Caco-2 (cell line): ENCODE results near the gene PPP4R2. TPM values are rescaled to one million over a fixed set of nuclear protein-coding genes. Genes with fewer than 3 reads are reported as not detected.

Experiments used
- BruUV-seq: library from RNA; stranded (reverse); fragments of 400-500 nt; replicated peaks from 2 replicates; lab custom pipeline; 2021; lab: Mats Ljungman, UMichigan
- CTCF ChIA-PET: fragments of 300-600 bp; sonication (Branson Sonifier 250); formaldehyde crosslinking; loops from one replicate; lab custom pipeline; 2022; ENCODE audit warnings: antibody characterized with exemption; lab: Charles Lee
- POLR2A ChIA-PET: fragments of 300-600 bp; sonication (Branson Sonifier 250); formaldehyde crosslinking; loops from one replicate; lab custom pipeline; 2022; ENCODE audit warnings: antibody characterized with exemption; lab: Charles Lee
- DNase-seq, 2 experiments: peaks; one replicate each; pipeline versions ENCODE4 v3.0.0 to v3.0.0-alpha.2; 2020 to 2022
- H3K27me3 ChIP-seq: replicated peaks from 2 replicates; pipeline ENCODE4 v1.6.0; 2011; ENCODE audit warnings: low read length; ENCODE audit not compliant: control insufficient read depth, insufficient read depth
- H3K36me3 ChIP-seq: 2 replicates; pipeline ENCODE4 v1.5.1; 2011; ENCODE audit warnings: low read length; ENCODE audit not compliant: control insufficient read depth, insufficient read depth
- H3K4me1 ChIP-seq: fragments of 250-450 bp; sonication (Bioruptor Pico); 2 replicates; pipeline ENCODE4 v1.5.1; 2020; ENCODE audit warnings: mild to moderate bottlenecking
- H3K4me3 ChIP-seq: 2 replicates; pipeline ENCODE4 v1.5.1; 2011; ENCODE audit warnings: low read depth, mild to moderate bottlenecking, control low read depth, low read length
- H3K9me3 ChIP-seq: fragments of 250-450 bp; sonication (Bioruptor Pico); 2 replicates; pipeline ENCODE4 v1.5.1; 2020; ENCODE audit warnings: mild to moderate bottlenecking, moderate library complexity
- H3K27ac Mint-ChIP-seq: one replicate; pipeline ENCODE4 v1.8.0; 2022; ENCODE audit warnings: mixed read lengths; ENCODE audit not compliant: unreplicated experiment
- H3K27me3 Mint-ChIP-seq: one replicate; pipeline ENCODE4 v1.8.0; 2022; ENCODE audit warnings: mixed read lengths; ENCODE audit not compliant: insufficient read depth, unreplicated experiment
- H3K36me3 Mint-ChIP-seq: one replicate; pipeline ENCODE4 v1.8.0; 2022; ENCODE audit warnings: mild to moderate bottlenecking, mixed read lengths; ENCODE audit not compliant: insufficient read depth, unreplicated experiment
- H3K4me1 Mint-ChIP-seq: one replicate; pipeline ENCODE4 v1.8.0; 2022; ENCODE audit warnings: low read depth, mixed read lengths; ENCODE audit not compliant: unreplicated experiment
- H3K4me3 Mint-ChIP-seq: one replicate; pipeline ENCODE4 v1.8.0; 2022; ENCODE audit warnings: mild to moderate bottlenecking, moderate library complexity, mixed read lengths; ENCODE audit not compliant: unreplicated experiment
- H3K9me3 Mint-ChIP-seq: one replicate; pipeline ENCODE4 v1.8.0; 2022; ENCODE audit warnings: mixed read lengths; ENCODE audit not compliant: unreplicated experiment
- intact Hi-C: fragments of 100-400 bp; cut with micrococcal nuclease; formaldehyde crosslinking; loops from one replicate; pipeline ENCODE4 v1.10.0; 2022; ENCODE audit not compliant: unreplicated experiment
- total RNA-seq: library from RNA; stranded (reverse); gene quantifications from 2 replicates; pipeline ENCODE4 v1.2.3, GENCODE V29; 2022
- TF ChIP-seq, protein P1 (sequence below), 2 experiments: fragments of 200-600 bp in 1 of 2; IDR thresholded peaks; 1 replicate in 1 of 2; 2 replicates in 1 of 2; pipeline versions ENCODE4 v1.5.1 to v1.8.0; 2011 to 2022; ENCODE audit warnings: antibody characterized with exemption in 1 of 2, control low read depth in 1 of 2, inconsistent platforms in 1 of 2, low read depth in 1 of 2, low read length in 1 of 2, mild to moderate bottlenecking in 1 of 2, moderate library complexity in 1 of 2; ENCODE audit not compliant: insufficient read depth in 1 of 2, severe bottlenecking in 1 of 2, unreplicated experiment in 1 of 2

The PPP4R2 gene
- total RNA-seq, 1 experiment from 2014 or later: 91.3 TPM

- Histone ChIP-seq H3K36me3 (no peaks in the 10 kb centered on the region), H3K4me1 (no peaks in the 10 kb centered on the region), H3K9me3 (no peaks in the 10 kb centered on the region), H3K27me3 (no peaks in the 10 kb centered on the region), H3K4me3 (no peak overlapping the region)
- Mint-ChIP-seq H3K36me3 (peaks cover 52% of the 10 kb centered on the region), H3K4me1 (no peaks in the 10 kb centered on the region), H3K27me3 (no peaks in the 10 kb centered on the region), H3K27ac (no peak overlapping the region), H3K4me3 (no peak overlapping the region), H3K9me3 (no peaks in the 10 kb centered on the region)
- TF ChIP-seq, protein P1, sequence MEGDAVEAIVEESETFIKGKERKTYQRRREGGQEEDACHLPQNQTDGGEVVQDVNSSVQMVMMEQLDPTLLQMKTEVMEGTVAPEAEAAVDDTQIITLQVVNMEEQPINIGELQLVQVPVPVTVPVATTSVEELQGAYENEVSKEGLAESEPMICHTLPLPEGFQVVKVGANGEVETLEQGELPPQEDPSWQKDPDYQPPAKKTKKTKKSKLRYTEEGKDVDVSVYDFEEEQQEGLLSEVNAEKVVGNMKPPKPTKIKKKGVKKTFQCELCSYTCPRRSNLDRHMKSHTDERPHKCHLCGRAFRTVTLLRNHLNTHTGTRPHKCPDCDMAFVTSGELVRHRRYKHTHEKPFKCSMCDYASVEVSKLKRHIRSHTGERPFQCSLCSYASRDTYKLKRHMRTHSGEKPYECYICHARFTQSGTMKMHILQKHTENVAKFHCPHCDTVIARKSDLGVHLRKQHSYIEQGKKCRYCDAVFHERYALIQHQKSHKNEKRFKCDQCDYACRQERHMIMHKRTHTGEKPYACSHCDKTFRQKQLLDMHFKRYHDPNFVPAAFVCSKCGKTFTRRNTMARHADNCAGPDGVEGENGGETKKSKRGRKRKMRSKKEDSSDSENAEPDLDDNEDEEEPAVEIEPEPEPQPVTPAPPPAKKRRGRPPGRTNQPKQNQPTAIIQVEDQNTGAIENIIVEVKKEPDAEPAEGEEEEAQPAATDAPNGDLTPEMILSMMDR (IDR thresholded peaks at IDR 0.05; ENCODE audit: insufficient read depth in 1 of 2, low read depth in 1 of 2, low read length in 1 of 2, severe bottlenecking in 1 of 2, unreplicated experiment in 1 of 2): no peak
- CTCF ChIA-PET: no interaction called here
- DNase-seq: no peak
- POLR2A ChIA-PET: no interaction called here
- no TSS peak for BruUV-seq
- intact Hi-C loops: no loop called here
Observed at GRCh38 chr3:73068419-73068818, 71.8 kb downstream of the PPP4R2 start.

DNA sequence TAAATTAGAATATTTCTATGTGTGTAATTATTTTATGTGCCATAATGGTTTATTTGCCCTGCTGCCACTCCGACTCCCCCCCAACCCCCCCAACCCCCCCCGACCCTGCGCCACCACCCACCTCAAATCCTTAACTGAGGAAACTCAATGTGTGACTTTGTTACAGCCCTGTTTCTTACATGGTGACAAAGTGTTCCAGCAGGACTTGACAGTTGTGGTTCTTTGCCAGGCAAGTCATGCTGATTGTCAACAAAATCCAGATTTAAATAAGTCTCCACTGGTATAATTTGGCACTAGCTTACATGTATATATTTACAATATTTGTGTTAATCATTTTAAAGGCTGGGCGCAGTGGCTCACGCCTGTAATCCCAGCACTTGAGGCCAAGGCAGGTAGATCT, 72.6 kb downstream of the PPP4R2 start:
- no peaks in the 10 kb centered on the region for H3K36me3 ChIP-seq
- H3K9me3 Mint-ChIP-seq: no peaks in the 10 kb centered on the region
- no TSS peak for BruUV-seq
- H3K27me3 ChIP-seq: no peaks in the 10 kb centered on the region
- no peaks in the 10 kb centered on the region for H3K4me1 Mint-ChIP-seq
- H3K27ac Mint-ChIP-seq: no peak overlapping the region
- intact Hi-C loops: no loop called here
- H3K4me3 Mint-ChIP-seq: no peak overlapping the region
- H3K4me3 ChIP-seq: no peak overlapping the region
- no peaks in the 10 kb centered on the region for H3K4me1 ChIP-seq
- peaks cover 46% of the 10 kb centered on the region for H3K36me3 Mint-ChIP-seq
- CTCF ChIA-PET: no interaction called here
- POLR2A ChIA-PET: no interaction called here
- H3K9me3 ChIP-seq: no peaks in the 10 kb centered on the region
- H3K27me3 Mint-ChIP-seq: no peaks in the 10 kb centered on the region
- DNase-seq: no peak
- TF ChIP-seq, protein P1 (IDR thresholded peaks at IDR 0.05; ENCODE audit: insufficient read depth in 1 of 2, low read depth in 1 of 2, low read length in 1 of 2, severe bottlenecking in 1 of 2, unreplicated experiment in 1 of 2): no peak

DNA sequence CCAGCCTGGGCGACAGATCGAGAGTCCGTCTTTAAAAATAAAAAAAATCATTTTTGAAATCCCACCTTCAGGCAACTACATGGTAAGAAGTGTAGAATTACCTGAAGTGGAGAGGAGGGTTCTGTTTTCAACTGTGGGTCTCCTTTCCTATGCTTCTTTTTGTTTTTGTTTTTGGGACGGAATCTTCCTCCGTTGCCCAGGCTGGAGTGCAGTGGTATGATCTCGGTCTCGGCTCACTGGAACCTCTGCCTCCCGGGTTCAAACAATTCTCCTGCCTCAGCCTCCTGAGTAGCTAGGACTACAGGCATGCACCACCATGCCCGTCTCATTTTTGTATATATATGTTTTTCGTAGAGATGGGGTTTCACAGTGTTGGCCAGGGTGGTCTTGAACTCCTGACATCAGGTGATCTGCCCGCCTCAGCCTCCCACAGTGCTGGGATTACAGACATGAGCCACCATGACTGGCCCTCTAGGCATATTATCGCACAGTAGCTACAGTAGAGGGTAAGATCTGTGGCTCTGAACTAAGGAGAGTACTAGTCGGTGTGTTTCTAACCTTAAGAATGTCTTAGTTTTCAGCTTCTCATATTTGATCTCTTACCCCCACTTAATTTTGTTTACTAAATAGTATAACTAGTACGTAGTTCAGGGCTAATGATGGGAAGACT, 73.3 kb downstream of the PPP4R2 start:
- DNase-seq: no peak
- TF ChIP-seq, protein P1 (IDR thresholded peaks at IDR 0.05; ENCODE audit: insufficient read depth in 1 of 2, low read depth in 1 of 2, low read length in 1 of 2, severe bottlenecking in 1 of 2, unreplicated experiment in 1 of 2): no peak
- intact Hi-C loops: no loop called here
- BruUV-seq: no TSS peak
- H3K4me3 Mint-ChIP-seq: no peak overlapping the region
- H3K4me1 Mint-ChIP-seq: no peaks in the 10 kb centered on the region
- ChIA-PET POLR2A (no interaction called here), CTCF (no interaction called here)
- H3K36me3 Mint-ChIP-seq: peaks cover 39% of the 10 kb centered on the region
- Histone ChIP-seq H3K9me3 (no peaks in the 10 kb centered on the region), H3K4me1 (no peaks in the 10 kb centered on the region), H3K36me3 (no peaks in the 10 kb centered on the region), H3K4me3 (no peak overlapping the region), H3K27me3 (no peaks in the 10 kb centered on the region)
- H3K27me3 Mint-ChIP-seq: no peaks in the 10 kb centered on the region
- H3K27ac Mint-ChIP-seq: no peak overlapping the region
- no peaks in the 10 kb centered on the region for H3K9me3 Mint-ChIP-seq
